Erythroblast (primary cell): ENCODE measurements around the gene HOXA7.

ENCODE experiments used
- GATA1 ChIP-seq: IDR thresholded peaks from 2 replicates; pipeline ENCODE4 v1.6.1; 2011; ENCODE audit warnings: low read depth, mild to moderate bottlenecking, control low read depth, low read length, moderate library complexity
- POLR2A ChIP-seq: IDR thresholded peaks from 2 replicates; pipeline ENCODE4 v1.6.1; 2011; ENCODE audit warnings: mild to moderate bottlenecking, low read length

GRCh38 chr7:27107391-27108381 lies 48.8 kb downstream of the HOXA7 start:
- TF ChIP-seq POLR2A, result no peak
- no peak for TF ChIP-seq GATA1
